Measurements from ENCODE around the gene UBTD1. TPM values are rescaled to one million over a fixed set of nuclear protein-coding genes. Genes with fewer than 3 reads are reported as not detected.

The UBTD1 gene
- total RNA-seq, 1 experiment from 2014 or later = 19.0 TPM

DNA sequence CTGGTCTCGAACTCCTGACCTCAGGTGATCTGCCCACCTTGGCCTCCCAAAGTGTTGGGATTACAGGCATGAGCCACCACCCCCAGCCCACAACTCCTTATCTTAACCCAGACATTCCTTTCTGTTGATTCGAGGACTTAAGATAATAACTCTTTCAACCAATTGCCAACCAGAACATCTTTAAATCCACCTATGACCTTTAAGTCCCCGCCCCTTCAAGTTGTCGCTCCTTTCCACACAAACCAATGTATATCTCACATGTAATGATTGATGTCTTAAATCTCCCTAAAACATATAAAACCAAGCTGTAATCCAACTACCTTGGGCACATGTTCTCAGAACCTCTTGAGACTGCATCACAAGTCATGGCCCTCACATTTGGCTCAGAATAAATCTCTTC lies 66.1 kb downstream of the UBTD1 start:
- Histone ChIP-seq H2BK5ac (ENCODE audit: insufficient read length, low read length) (no peak overlapping the region), H3K27ac (ENCODE audit: insufficient read length, low read depth, low read length) (no peak overlapping the region), H3K4me1 (ENCODE audit: insufficient read depth, low read length) (no peaks in the 10 kb centered on the region), H2AK5ac (ENCODE audit: insufficient read length, low read length) (no peak overlapping the region), H2BK20ac (ENCODE audit: low read depth, low read length, poor library complexity, severe bottlenecking) (no peak overlapping the region), H3K56ac (ENCODE audit: insufficient read length, low read depth, low read length) (no peak overlapping the region), H4K5ac (ENCODE audit: insufficient read length, low read depth, low read length) (no peak overlapping the region), H3K14ac (ENCODE audit: insufficient read depth, low read length) (no peak overlapping the region), H2AFZ (ENCODE audit: low read length) (no peak overlapping the region), H3K18ac (ENCODE audit: insufficient read length, low read depth, low read length) (no peak overlapping the region), H2BK12ac (ENCODE audit: insufficient read length, low read depth, low read length) (no peak overlapping the region), H2BK15ac (ENCODE audit: low read depth, low read length) (no peak overlapping the region), H3K79me1 (ENCODE audit: insufficient read depth, low read depth, low read length, poor library complexity, severe bottlenecking) (no peaks in the 10 kb centered on the region), H3K23me2 (ENCODE audit: insufficient read length, low read depth, low read length, poor library complexity, severe bottlenecking) (no peaks in the 10 kb centered on the region), H3K4me2 (ENCODE audit: insufficient read depth, insufficient read length, low read length) (no peak overlapping the region), H3K79me2 (ENCODE audit: insufficient read depth, low read length) (no peaks in the 10 kb centered on the region), H4K8ac (replicated peaks; ENCODE audit: insufficient read length, low read depth, low read length) (no peak overlapping the region), H4K20me1 (ENCODE audit: control insufficient read depth, insufficient read depth, insufficient read length) (no peaks in the 10 kb centered on the region), H3K23ac (ENCODE audit: insufficient read length, low read depth, low read length) (no peak overlapping the region), H3K4ac (ENCODE audit: low read depth, low read length) (no peak overlapping the region), H3T11ph (ENCODE audit: low read length) (no peak overlapping the region), H3K9me3 (ENCODE audit: control insufficient read depth, low read depth, low read length) (no peaks in the 10 kb centered on the region), H3K9ac (ENCODE audit: extremely low read depth, insufficient read length, low read length) (no peak overlapping the region), H4K91ac (ENCODE audit: insufficient read length, low read depth, low read length) (no peak overlapping the region), H3K27me3 (ENCODE audit: insufficient read depth, low read length) (no peaks in the 10 kb centered on the region), H2BK120ac (ENCODE audit: low read depth, low read length, poor library complexity, severe bottlenecking) (no peak overlapping the region)
- H3K27ac Mint-ChIP-seq = no peak overlapping the region
- no peaks in the 10 kb centered on the region for H3K27me3 Mint-ChIP-seq (ENCODE audit: low read depth)
- peaks cover 7 to 9% of the 10 kb centered on the region in 2 experiments; a peak in 3 of 4 replicates for H3K4me1 Mint-ChIP-seq
- TF ChIP-seq, protein P1, sequence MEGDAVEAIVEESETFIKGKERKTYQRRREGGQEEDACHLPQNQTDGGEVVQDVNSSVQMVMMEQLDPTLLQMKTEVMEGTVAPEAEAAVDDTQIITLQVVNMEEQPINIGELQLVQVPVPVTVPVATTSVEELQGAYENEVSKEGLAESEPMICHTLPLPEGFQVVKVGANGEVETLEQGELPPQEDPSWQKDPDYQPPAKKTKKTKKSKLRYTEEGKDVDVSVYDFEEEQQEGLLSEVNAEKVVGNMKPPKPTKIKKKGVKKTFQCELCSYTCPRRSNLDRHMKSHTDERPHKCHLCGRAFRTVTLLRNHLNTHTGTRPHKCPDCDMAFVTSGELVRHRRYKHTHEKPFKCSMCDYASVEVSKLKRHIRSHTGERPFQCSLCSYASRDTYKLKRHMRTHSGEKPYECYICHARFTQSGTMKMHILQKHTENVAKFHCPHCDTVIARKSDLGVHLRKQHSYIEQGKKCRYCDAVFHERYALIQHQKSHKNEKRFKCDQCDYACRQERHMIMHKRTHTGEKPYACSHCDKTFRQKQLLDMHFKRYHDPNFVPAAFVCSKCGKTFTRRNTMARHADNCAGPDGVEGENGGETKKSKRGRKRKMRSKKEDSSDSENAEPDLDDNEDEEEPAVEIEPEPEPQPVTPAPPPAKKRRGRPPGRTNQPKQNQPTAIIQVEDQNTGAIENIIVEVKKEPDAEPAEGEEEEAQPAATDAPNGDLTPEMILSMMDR (conservative IDR thresholded peaks at IDR 0.05) = no peak
- H3K9me3 Mint-ChIP-seq = peaks cover 15 to 27% of the 10 kb centered on the region in 2 experiments
- peaks cover 12 to 19% (median 15%) of the 10 kb centered on the region in 3 experiments for H3K36me3 Mint-ChIP-seq (ENCODE audit: insufficient read depth in 1 of 3, low read depth in 3 of 3)
- DNase-seq = no peak
- no peak overlapping the region for H3K4me3 Mint-ChIP-seq
- WGBS (ENCODE audit: extremely low coverage, insufficient read length, low lambda C conversion rate) = no CpG with 5 or more reads among the region's 4 CpGs
